ENCODE data around the gene UBN1.

DNA sequence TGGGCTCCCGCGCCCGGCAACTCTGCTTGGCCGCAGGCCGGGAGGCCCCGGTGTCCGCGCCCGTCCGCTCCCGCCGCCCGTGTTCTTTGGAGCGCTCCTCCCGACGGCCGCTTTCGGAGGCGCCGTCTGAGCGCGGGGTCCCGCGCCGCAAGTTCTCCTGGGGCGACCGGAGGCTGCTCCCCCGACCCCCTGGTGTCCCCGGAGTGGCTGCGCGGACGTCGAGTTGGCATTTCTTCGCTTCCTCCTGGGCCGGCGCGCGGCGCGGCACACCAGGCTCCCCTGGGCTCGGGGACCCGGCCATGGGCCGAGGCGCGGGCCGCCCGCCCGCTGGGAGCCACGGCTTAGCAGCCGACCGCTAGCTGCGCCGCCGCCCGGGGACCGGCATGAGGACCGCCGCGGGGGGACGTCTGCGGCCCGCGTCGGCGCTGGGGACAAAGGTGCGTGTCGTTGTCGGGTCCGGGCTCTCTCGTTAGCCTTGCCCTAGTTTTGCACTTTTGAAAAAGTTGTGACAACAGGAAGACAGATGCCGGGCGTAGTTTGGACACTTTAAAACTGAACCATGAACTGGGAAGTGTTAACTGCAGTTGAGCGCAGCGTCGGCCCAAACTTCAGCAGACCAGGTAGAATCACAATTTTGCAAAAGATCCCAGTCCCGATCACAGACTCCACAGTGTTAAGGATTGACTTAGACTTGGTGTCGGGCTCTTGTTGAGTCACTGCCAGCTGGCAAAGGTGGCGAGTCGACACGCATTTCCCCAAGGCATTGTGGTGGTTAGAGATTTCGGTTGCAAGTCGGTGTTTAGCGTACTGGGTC lies 700 bp downstream of the UBN1 start:
- no peak for TF ChIP-seq CTCF (optimal IDR thresholded peaks at IDR 0.05 in 1 of 3, IDR thresholded peaks at IDR 0.05 in 1 of 3, conservative IDR thresholded peaks at IDR 0.05 in 1 of 3; ENCODE audit: extremely low read depth in 1 of 3, insufficient read depth in 2 of 3, low read length in 3 of 3)
- no peak for TF ChIP-seq EZH2 (IDR thresholded peaks at IDR 0.05; ENCODE audit: low read length)
